Limb (tissue), 2 donors: ENCODE measurements around the gene PRAMEF27.
"Not testable (repeated sequence)": the region's sequence is repeated elsewhere in the genome, so short reads cannot be mapped to it uniquely, and the experiment has no call there.

Experiments used
- DNase-seq, 2 donors: peaks; one replicate each; pipeline ENCODE4 v3.0.0-alpha.2; 2016; ENCODE audit errors: extremely low spot score in 2 of 2

The PRAMEF27 gene

GRCh38 chr1:13056475-13056874, at the start of gene PRAMEF27:
PRAMEF27 (minus strand) TSS chr1:13056575; CDS start chr1:13053659, 2,916 bp downstream.
- DNase-seq: not testable (repeated sequence)

DNA sequence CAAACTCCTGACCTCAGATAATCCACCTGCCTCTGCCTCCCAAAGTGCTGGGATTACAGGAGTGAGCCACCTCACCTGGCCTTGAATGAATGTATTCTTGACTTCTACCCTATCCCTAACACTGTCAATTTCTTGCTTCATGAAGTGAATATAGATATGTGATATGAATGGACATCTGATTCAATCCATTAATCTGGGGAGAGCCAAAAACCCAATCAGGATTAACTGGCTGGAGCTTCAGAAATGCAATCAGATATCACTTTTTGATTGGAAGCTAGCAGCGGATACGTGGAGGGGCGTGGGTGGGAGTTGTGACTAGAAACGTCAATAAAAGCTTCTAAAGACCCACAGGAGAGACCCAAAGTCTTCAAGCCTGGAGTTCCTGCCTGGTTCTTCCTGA, 14.1 kb upstream of the PRAMEF27 start, which contains the start of gene PRAMEF25:
Gene PRAMEF25 (plus strand): TSS at position 301 of the 400 bp plus-strand sequence. CDS start 2,920 bp downstream, outside the sequence.
- not testable (repeated sequence) for DNase-seq

- not testable (repeated sequence) for DNase-seq
Measured at GRCh38 chr1:13019846-13020245, 36.5 kb downstream of the PRAMEF27 start.

DNA sequence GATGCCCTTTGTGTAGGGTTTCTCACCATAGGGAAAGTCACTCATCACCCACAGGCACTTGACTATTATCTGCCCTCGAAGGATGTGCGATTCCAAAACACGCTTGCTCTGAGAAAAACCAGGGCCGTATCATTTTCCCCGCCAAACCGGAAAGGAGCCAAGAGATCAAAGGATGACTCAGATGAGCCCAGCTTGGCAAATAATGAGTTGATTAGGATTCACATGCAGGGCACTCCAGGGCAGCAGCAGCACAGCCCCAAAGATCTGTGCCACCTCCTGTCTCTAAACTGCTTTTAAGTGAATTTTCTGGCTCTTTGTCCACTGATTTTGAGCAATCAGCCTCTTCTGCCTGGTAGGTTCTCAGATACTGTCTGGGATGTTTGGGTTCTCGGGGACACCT, 44.4 kb downstream of the PRAMEF27 start:
- not testable (repeated sequence) for DNase-seq

- not testable (repeated sequence) for DNase-seq
Measured at GRCh38 chr1:13009348-13009747, 47.0 kb downstream of the PRAMEF27 start.

- not testable (repeated sequence) for DNase-seq
Measured at GRCh38 chr1:13005732-13006131, 50.6 kb downstream of the PRAMEF27 start.
